ENCODE measurements around the gene INHBE.
"Not testable (repeated sequence)": the region's sequence is repeated elsewhere in the genome, so short reads cannot be mapped to it uniquely, and the experiment has no call there.

The INHBE gene

GRCh38 chr12:57502311-57502969 is 47.3 kb downstream of the INHBE start:
- not testable (repeated sequence) for DNase-seq

GRCh38 chr12:57506541-57506940 is 51.4 kb downstream of the INHBE start:
- DNase-seq = not testable (repeated sequence)
